Stimulated activated CD4-positive, alpha-beta T cell treated with anti-CD3 and anti-CD28 coated beads, Interleukin-15, amount 100 ng/mL, for 24 hours (primary cell): Measurements from ENCODE around the gene ZCCHC24.

ENCODE experiments used
- DNase-seq: peaks from one replicate; pipeline ENCODE4 v3.0.0-alpha.2; 2020

The ZCCHC24 gene

GRCh38 chr10:79445161-79445976, at the start of gene ZCCHC24:
ZCCHC24 (minus strand) TSS chr10:79445624; CDS start chr10:79445440, 184 bp downstream.
- DNase-seq, result peak; percentile 94

GRCh38 chr10:79493806-79494205, 48.4 kb upstream of the ZCCHC24 start:
- no peak for DNase-seq

GRCh38 chr10:79492839-79493238, 47.4 kb upstream of the ZCCHC24 start:
- DNase-seq, result no peak

DNA sequence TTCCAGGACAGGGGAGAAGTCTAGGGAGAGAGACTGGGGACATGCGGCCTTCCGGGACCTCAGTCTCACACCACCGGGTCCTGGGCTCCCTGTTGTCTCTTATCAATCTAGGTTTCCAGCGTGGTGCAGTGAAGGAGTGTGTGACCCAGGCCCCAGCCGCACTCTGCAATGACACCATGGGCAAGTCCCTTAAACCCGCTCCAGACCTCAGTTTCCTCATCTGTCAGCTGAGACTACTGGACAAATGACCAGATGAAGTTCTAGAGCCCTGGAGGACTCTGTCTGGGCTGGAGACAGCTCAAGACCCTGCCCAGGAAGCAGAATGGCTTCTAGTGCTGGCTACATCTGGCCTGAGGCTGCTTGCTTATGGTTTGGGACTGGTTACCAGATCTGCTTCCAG, 46.8 kb upstream of the ZCCHC24 start:
- no peak for DNase-seq

DNA sequence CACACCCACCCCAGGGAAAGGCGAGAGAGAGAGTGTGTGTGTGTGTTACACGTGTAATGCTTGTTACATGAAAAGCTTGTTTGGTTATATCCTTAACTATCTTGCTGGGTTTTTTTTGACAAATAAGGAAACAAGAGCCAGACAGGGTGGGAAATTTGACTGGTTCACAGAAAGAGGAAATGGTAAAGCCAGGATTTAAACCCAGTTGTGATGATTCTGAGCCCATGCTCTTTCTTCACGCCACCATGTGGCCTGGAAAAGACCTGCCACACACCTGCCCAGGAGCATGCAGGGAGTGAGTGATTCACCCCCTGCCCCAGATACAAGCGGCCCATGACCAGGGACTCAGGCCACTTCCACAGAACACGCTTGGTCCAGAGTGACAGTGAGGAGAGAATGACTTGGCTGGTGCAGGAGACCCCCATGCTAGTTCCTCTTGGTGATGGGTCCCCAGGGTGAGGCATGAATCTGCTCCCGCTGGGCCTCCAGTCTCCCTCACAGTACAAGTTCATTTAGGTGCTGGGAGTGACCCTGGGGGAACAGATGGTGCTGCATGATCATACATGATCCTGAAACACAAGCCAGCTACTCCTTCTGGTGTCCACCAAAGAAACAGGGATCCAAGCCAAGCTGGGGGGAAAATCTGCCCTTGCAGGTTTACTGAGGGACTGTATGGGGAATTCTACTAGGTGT, 45.9 kb upstream of the ZCCHC24 start:
- no peak for DNase-seq

DNA sequence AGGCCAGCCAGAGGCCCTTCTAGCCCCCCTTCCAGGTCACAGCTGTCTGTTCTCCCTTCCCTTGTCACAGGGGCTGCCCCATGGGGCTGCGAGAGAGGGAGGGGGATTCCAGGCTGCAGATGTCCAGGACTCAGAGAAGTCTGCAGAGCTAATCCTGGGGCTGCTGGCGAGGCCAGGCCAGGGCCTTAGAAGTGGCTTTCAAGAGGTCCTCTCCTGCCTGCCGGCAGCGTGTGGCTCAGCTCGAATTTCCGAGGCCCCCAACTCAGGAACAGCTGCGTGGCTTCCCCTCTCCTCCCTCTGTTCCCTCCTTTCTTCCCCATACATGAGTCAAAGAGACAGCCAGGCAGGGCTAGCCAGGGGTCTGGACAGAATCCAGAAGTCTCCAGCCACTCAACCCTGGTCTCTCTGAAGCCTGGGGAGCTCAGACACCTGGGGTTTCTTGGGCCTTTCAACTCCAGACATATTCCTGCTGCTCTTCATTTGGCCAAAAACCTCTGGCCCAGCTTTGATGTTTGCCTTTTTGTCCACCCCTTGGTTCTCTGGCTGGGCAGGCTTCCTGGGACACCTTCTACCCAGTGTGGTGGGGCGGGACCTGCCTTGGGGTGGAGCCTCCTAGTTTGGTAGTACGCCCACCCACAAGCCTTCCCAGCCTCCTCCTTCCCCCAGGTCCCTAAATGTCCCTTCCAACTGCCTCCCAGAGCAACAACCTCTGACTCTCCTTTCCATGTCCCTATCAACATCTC, 45.1 kb upstream of the ZCCHC24 start:
- no peak for DNase-seq

GRCh38 chr10:79488870-79489269, 43.4 kb upstream of the ZCCHC24 start:
- no peak for DNase-seq

GRCh38 chr10:79488336-79488735, 42.9 kb upstream of the ZCCHC24 start:
- DNase-seq, result no peak

- DNase-seq, result peak; percentile 46
Observed at GRCh38 chr10:79487296-79488194, 42.1 kb upstream of the ZCCHC24 start.

DNA sequence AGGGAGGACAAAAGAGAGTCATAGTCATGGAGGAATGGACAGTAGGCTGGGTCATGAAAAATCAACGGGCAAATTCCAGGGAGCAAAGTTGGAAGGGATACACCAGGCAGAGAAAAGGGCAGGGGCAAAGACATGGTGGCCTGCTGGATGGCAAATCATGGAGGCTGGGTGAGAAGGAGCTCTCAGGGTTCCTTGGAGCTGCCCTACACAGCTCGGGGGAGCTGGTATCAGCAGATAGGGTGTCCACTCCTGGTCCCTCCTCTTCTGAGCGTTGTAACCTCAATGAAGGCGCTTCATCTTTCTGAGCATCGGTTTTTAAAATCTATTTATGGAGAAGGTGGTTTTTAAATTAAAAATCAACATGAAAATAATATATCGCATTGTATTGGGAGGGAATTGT, 39.1 kb upstream of the ZCCHC24 start:
- DNase-seq, result no peak

GRCh38 chr10:79483948-79484347, 38.5 kb upstream of the ZCCHC24 start:
- no peak for DNase-seq

DNA sequence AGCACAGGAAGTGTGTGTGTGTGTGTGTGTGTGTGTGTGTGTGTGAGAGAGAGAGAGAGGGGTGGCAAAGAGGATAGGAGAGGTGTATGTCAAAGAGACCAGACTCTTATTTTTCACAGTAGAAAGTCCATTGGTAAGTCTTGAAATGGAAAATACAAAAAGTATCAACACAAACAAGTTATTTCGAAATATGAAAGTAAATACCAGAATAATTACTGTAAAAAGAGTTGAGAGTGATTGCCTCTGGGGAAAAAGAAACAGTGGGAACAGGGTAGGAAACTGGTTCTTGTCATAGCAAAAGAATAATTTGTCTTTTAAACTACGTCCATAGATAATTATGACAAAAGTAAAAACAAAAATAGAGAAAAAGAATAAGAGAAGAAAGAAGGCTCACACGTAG, 37.9 kb upstream of the ZCCHC24 start:
- DNase-seq, result no peak

- no peak for DNase-seq
Observed at GRCh38 chr10:79482741-79483140, 37.3 kb upstream of the ZCCHC24 start.

- no peak for DNase-seq
Observed at GRCh38 chr10:79482304-79482703, 36.9 kb upstream of the ZCCHC24 start.

DNA sequence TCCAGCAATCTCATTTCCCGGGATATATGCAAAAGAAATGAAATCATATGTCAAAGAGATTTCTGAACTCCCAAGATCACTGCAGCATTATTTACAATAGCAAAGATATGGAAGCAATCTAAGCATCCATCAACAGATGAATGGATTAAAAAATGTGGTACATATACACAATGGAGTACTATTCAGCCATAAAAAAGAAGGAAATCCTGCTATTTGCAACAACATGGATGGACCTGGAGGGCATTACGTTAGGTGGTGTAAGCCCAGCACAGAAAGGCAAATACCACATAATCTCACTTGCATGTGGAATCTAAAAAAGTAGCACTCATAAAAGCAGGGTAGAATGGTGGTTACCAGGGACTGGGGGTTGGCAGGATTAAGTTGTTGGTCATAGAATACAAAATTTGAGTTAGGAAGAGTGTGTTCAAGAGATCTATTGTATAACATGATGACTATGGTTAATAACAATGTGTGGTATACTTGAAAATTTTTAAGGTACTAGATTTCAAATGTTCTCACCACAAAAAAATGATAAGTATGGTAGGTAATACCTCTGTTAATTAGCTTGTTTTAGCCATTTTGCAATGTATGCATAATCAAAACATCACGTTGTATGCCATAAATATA, 34.0 kb upstream of the ZCCHC24 start:
- DNase-seq, result no peak

DNA sequence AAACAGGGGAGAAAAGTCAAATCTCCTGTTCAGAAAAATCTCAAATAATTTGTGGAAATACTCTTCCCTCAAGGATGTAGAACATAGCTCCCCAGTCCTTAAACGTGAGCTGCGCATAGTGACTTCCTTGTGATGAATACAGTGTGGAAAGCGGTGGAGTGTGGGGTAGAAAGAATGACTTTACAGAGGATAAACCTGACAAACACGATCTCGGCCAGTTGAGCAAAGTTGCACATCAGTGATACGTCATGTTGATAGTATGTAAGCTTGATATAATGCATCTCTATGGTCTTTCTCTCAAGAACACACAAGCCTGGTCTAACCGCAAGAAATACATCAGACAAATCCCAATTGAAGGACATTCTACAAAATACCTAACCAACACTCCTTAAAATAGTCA, 32.0 kb upstream of the ZCCHC24 start:
- no peak for DNase-seq

GRCh38 chr10:79476645-79477044, 31.2 kb upstream of the ZCCHC24 start:
- no peak for DNase-seq

DNA sequence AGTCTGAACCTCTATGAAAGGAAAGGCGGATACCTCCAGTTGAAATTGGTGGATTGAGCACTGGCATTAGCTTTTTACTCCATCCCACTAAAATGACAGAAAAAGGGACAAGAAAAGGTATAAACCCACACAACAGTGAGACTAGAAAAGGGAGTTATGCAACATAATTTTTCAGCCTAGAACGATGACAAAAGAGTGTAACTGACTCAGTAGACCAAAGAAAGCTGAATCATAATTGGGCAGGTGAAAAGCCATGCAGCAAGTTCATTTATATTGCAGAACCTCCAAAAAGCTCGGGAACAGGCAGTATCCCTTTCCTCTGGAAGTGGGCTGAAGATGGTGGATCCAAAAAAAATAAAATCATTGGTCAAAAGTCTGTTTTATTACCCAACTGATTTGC, 30.5 kb upstream of the ZCCHC24 start:
- no peak for DNase-seq

DNA sequence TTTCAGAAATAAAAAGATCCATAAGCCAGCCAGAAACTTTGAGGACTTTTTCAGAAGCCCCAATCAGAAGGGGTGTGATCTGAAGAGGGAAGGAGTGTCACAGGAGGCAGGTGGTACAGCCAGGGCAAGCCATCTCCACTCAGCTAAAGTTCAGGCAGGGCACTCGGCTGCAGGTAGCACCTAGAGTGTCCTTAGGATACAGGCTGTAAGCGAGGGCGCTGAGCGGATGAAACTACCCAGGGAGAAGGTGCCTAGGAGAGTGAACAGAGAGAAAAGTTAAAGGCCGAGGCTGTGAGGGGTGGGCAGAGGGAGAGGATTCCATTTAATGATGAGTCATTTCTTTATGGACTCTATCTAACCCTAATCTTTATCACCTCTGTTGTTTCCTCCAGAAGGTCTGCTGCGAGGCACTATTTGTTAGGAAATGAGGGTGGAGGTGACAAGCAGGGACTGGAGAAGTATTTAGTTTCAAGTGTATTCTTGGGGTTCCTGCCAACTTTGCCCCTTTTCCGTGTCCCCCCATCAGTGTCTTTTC, 29.8 kb upstream of the ZCCHC24 start:
- no peak for DNase-seq

GRCh38 chr10:79473496-79474095, 28.2 kb upstream of the ZCCHC24 start:
- DNase-seq, result no peak

DNA sequence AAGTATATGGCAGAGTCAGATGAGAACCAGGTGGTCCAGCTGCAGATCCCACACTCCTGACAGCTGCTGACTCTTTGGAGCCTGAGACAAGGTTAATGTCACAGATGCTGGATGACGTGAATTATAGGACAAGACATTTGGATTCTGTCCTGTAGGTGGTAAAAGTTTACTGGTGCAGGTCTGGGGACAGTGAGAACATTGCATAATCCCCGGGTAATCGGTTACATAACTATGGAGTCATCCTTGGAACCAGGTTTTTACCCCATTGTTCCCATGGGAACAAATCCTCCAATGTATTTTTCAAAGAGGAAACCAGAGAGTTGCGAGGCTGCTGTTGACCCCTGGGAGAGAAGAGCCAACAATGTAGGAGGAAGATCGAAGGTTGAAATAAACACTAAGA, 27.5 kb upstream of the ZCCHC24 start:
- DNase-seq, result no peak
